T47D (cell line): Measurements from ENCODE around the gene RIMS3.
"Not testable (repeated sequence)": the region's sequence is repeated elsewhere in the genome, so short reads cannot be mapped to it uniquely, and the experiment has no call there.

Source experiments
- DNase-seq, 2 experiments: peaks; one replicate each; pipeline versions ENCODE4 v3.0.0 to v3.0.0-alpha.2; 2011 to 2012; ENCODE audit warnings: low read depth in 1 of 2, low spot score in 1 of 2
- JUND ChIP-seq: IDR thresholded peaks from 2 replicates; pipeline ENCODE4 v1.6.1; 2012; ENCODE audit warnings: low read depth
- in situ Hi-C: cut with HindIII; loops from 2 replicates; pipeline ENCODE4 v1.10.0; 2016; ENCODE audit warnings: low sequenced_read_pairs, low pct_unique_long_range_greater_than_20kb

RIMS3 gene

GRCh38 chr1:40703316-40703715 lies 37.8 kb upstream of the RIMS3 start:
- no peak for DNase-seq
- no peak for TF ChIP-seq JUND

GRCh38 chr1:40702810-40703209 lies 37.3 kb upstream of the RIMS3 start:
- DNase-seq, in situ Hi-C loops: not testable (repeated sequence)

More at GRCh38 chr1:40703316-40703715, 37.8 kb upstream of the RIMS3 start:
- in situ Hi-C loops = no loop called here

GRCh38 chr1:40701684-40702083 lies 36.2 kb upstream of the RIMS3 start:
- in situ Hi-C loops = no loop called here
- no peak for DNase-seq
- TF ChIP-seq JUND = no peak

GRCh38 chr1:40699787-40700186 lies 34.3 kb upstream of the RIMS3 start:
- no peak for DNase-seq
- TF ChIP-seq JUND = no peak
- in situ Hi-C loops = no loop called here

GRCh38 chr1:40697436-40697835 lies 32.0 kb upstream of the RIMS3 start:
- no peak for DNase-seq
- in situ Hi-C loops = no loop called here
- TF ChIP-seq JUND = no peak

- DNase-seq = no peak
- no peak for TF ChIP-seq JUND
- in situ Hi-C loops = no loop called here
Observed at GRCh38 chr1:40696294-40696693, 30.8 kb upstream of the RIMS3 start.

GRCh38 chr1:40694353-40694874 lies 28.9 kb upstream of the RIMS3 start:
- in situ Hi-C loops = no loop called here

GRCh38 chr1:40693425-40693824 lies 27.9 kb upstream of the RIMS3 start:
- DNase-seq = no peak
- in situ Hi-C loops = no loop called here
- no peak for TF ChIP-seq JUND

More at GRCh38 chr1:40694353-40694874, 28.9 kb upstream of the RIMS3 start:
- no peak for DNase-seq
- TF ChIP-seq JUND = no peak

- no peak for DNase-seq
Observed at GRCh38 chr1:40692429-40692895, 27.0 kb upstream of the RIMS3 start.

GRCh38 chr1:40691538-40692428 lies 26.3 kb upstream of the RIMS3 start, which contains the start of gene NFYC:
TSS of gene NFYC (plus strand) at chr1:40691704. CDS start at chr1:40738844, 47,140 bp downstream.
- DNase-seq = peak; percentile 79 to 98
- in situ Hi-C loops = no loop called here

More at GRCh38 chr1:40692429-40692895, 27.0 kb upstream of the RIMS3 start:
- no peak for TF ChIP-seq JUND
- in situ Hi-C loops = no loop called here

GRCh38 chr1:40690771-40691537 lies 25.5 kb upstream of the RIMS3 start:
- TF ChIP-seq JUND = no peak
- no peak for DNase-seq
- in situ Hi-C loops = no loop called here

More at GRCh38 chr1:40691538-40692428, 26.3 kb upstream of the RIMS3 start, which contains the start of gene NFYC:
- no peak for TF ChIP-seq JUND

- in situ Hi-C loops = no loop called here
- no peak for TF ChIP-seq JUND
Observed at GRCh38 chr1:40689737-40690136, 24.3 kb upstream of the RIMS3 start.

More at GRCh38 chr1:40689737-40690136, 24.3 kb upstream of the RIMS3 start:
- no peak for DNase-seq
